Measurements from ENCODE around the gene TMEM192. TPM values are rescaled to one million over a fixed set of nuclear protein-coding genes. Genes with fewer than 3 reads are reported as not detected.

TMEM192 gene
- total and polyA plus RNA-seq, 2 of the 4 experiments (the other 2 are of a cell fraction) = 7.7 to 17.2 TPM

- POLR2A ChIA-PET (ENCODE audit: unreplicated experiment) = no interaction called here
- no peak overlapping the region for H2BK20ac ChIP-seq (ENCODE audit: low read depth, low read length)
- no peak overlapping the region for H4K91ac ChIP-seq (ENCODE audit: insufficient read depth, low read depth, low read length)
- no peak overlapping the region for H3K9ac ChIP-seq (ENCODE audit: low read depth, low read length)
- no peaks in the 10 kb centered on the region for H3K79me1 ChIP-seq (ENCODE audit: low read depth in 1 of 2, low read length in 2 of 2)
- H3K4me2 ChIP-seq (ENCODE audit: low read depth, low read length) = no peak overlapping the region
- no peak overlapping the region for H3K23ac ChIP-seq (ENCODE audit: low read depth, low read length)
- H4K5ac ChIP-seq (ENCODE audit: low read depth, low read length) = no peak overlapping the region
- H3K4me3 ChIP-seq (ENCODE audit: insufficient read depth, low read depth, low read length) = no peak overlapping the region
- H3K4me1 ChIP-seq (ENCODE audit: control insufficient read depth, insufficient read depth, low read length) = no peaks in the 10 kb centered on the region
- DNase-seq = no peak
- H3K27ac ChIP-seq (ENCODE audit: insufficient read depth, low read length) = no peak overlapping the region
- H2BK5ac ChIP-seq (ENCODE audit: low read depth, low read length, poor library complexity, severe bottlenecking) = no peak overlapping the region
- no peaks in the 10 kb centered on the region for H3K9me1 ChIP-seq (ENCODE audit: insufficient read depth, low read length)
- TF ChIP-seq USF2 (IDR thresholded peaks at IDR 0.05; ENCODE audit: low read depth, low read length) (no peak), SMC3 (IDR thresholded peaks at IDR 0.05; ENCODE audit: low read depth, low read length) (no peak), RCOR1 (IDR thresholded peaks at IDR 0.05; ENCODE audit: insufficient replicate concordance, low read length) (no peak), MXI1 (IDR thresholded peaks at IDR 0.05; ENCODE audit: borderline replicate concordance, low read depth, low read length) (no peak), POLR2A (IDR thresholded peaks at IDR 0.05; ENCODE audit: low read depth, low read length) (no peak), RFX5 (IDR thresholded peaks at IDR 0.05; ENCODE audit: low read depth, low read length) (no peak), BHLHE40 (IDR thresholded peaks at IDR 0.05; ENCODE audit: low read depth, low read length) (no peak), CTCF (conservative IDR thresholded peaks at IDR 0.05; ENCODE audit: low read depth, low read length) (no peak), CEBPB (IDR thresholded peaks at IDR 0.05; ENCODE audit: low read depth, low read length) (no peak), NFE2L2 (IDR thresholded peaks at IDR 0.05; ENCODE audit: low read depth, low read length) (no peak), RAD21 (IDR thresholded peaks at IDR 0.05; ENCODE audit: low read length) (no peak), ELK1 (IDR thresholded peaks at IDR 0.05; ENCODE audit: borderline replicate concordance, low read depth, low read length) (no peak), MAFK (IDR thresholded peaks at IDR 0.05; ENCODE audit: low read depth, low read length) (no peak), MAZ (IDR thresholded peaks at IDR 0.05; ENCODE audit: borderline replicate concordance, low read depth, low read length) (no peak), CHD1 (IDR thresholded peaks at IDR 0.05; ENCODE audit: low read depth, low read length) (no peak), FOS (IDR thresholded peaks at IDR 0.05; ENCODE audit: low read depth, low read length) (no peak)
- H3K18ac ChIP-seq (ENCODE audit: low read depth, low read length) = no peak overlapping the region
- no peaks in the 10 kb centered on the region; the same call in 1 of the 2 replicates for H3K27me3 ChIP-seq (ENCODE audit: control insufficient read depth, insufficient read depth, low read length)
- no peaks in the 10 kb centered on the region for H3K36me3 ChIP-seq (ENCODE audit: control insufficient read depth, insufficient read depth, low read length)
- intact Hi-C loops (cut with micrococcal nuclease) (no loop called here), dilution Hi-C loops (cut with HindIII; ENCODE audit: low sequenced_read_pairs, unreplicated experiment) (no loop called here), in situ Hi-C loops (cut with MboI; ENCODE audit: low sequenced_read_pairs) (no loop called here)
- H2AFZ ChIP-seq (replicated peaks; ENCODE audit: low read length, poor library complexity) = no peak overlapping the region
- H2AK5ac ChIP-seq (ENCODE audit: low read depth, low read length) = no peak overlapping the region
- ATAC-seq (ENCODE audit: low read depth) = no peak
- H2BK15ac ChIP-seq (ENCODE audit: low read depth, low read length) = no peak overlapping the region
- no peak overlapping the region for H3K4ac ChIP-seq (ENCODE audit: low read depth, low read length)
- 66% methylated on average over 7 of the region's 9 CpGs; no CpG with 5 or more reads in 1 of the 2 experiments for WGBS, 2 experiments (ENCODE audit: extremely low coverage in 2 of 2, insufficient read length in 1 of 2)
- H3K9me3 ChIP-seq (ENCODE audit: control insufficient read depth, insufficient read depth, low read length) = no peaks in the 10 kb centered on the region
- H4K8ac ChIP-seq (ENCODE audit: low read depth in 2 of 2, low read length in 2 of 2) = no peak overlapping the region
- H3K56ac ChIP-seq (ENCODE audit: extremely low read depth, insufficient read depth, low read length) = no peak overlapping the region
- no peaks in the 10 kb centered on the region for H4K20me1 ChIP-seq (ENCODE audit: insufficient read depth, low read length)
- H2AK9ac ChIP-seq (replicated peaks; ENCODE audit: low read depth, low read length, poor library complexity) = no peak overlapping the region
- CTCF ChIA-PET = interaction anchor here (0.6 to 0.9 kb wide), 2 partner anchors 9 to 55 kb away, joined by 3 to 4 read pairs; no protein-coding TSS in a partner anchor
- no peak overlapping the region for H2BK120ac ChIP-seq (ENCODE audit: low read depth, low read length)
- BruUV-seq (replicated peaks) = no TSS peak
- H3K14ac ChIP-seq (replicated peaks; ENCODE audit: low read depth, low read length) = no peak overlapping the region
Measured at GRCh38 chr4:165055601-165056000, 57.1 kb downstream of the TMEM192 start.

All from IMR-90 (cell line).